ENCODE measurements around the gene BFAR. TPM values are rescaled to one million over a fixed set of nuclear protein-coding genes. Genes with fewer than 3 reads are reported as not detected.
"Not testable (repeated sequence)": the region's sequence is repeated elsewhere in the genome, so short reads cannot be mapped to it uniquely, and the experiment has no call there.

The BFAR gene
- total RNA-seq, 1 donor from 2014 or later = 63.4 TPM

DNA sequence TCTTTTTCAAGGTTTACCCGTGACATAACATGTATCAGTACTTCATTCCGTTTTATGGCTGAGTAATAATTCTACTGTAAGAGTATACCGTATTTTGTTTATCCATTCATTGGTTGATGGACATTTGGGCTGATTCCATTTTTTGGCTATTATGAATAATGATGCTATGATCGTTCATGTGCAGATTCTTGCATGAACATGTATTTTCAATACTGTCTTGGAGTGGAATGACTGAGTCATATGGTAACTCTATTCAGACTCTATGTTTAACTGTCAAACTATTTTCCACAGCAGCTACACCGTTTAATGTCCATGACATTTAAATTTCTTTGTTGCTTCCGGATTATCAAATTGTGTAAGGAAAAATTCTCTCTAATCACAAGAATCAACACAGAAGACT, 17.9 kb downstream of the BFAR start:
- Mint-ChIP-seq H3K4me1 (peaks cover 9% of the 10 kb centered on the region), H3K4me3 (no peak overlapping the region), H3K9me3 (no peaks in the 10 kb centered on the region), H3K36me3 (ENCODE audit: low read depth) (peaks cover 54% of the 10 kb centered on the region), H3K27me3 (no peaks in the 10 kb centered on the region), H3K27ac (peak overlapping the region; percentile 48)
- intact Hi-C loops (cut with micrococcal nuclease) = no loop called here
- DNase-seq = no peak

DNA sequence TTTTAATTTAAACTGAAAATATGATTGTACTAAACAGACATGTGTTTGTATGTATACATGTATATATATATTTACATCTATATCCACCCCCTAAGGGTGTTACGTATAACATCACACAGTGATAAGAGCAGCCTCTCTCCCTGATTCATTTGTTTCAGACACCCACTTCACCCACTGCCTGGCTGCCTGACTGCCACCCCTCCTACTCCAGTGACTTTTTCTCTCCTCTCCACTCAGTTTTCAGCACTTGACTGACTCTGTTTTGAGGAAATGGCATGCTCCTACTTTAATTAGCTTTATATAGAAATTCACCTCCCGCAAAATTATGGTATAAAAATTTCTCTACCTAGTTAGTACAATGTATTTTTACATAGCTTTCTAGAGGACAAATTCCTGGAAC, 20.0 kb downstream of the BFAR start:
- Mint-ChIP-seq H3K27ac (peak overlapping the region; percentile 60), H3K9me3 (no peaks in the 10 kb centered on the region), H3K4me3 (no peak overlapping the region), H3K27me3 (no peaks in the 10 kb centered on the region), H3K4me1 (peaks cover 9% of the 10 kb centered on the region), H3K36me3 (ENCODE audit: low read depth) (peaks cover 57% of the 10 kb centered on the region)
- intact Hi-C loops (cut with micrococcal nuclease) = no loop called here
- DNase-seq = no peak

DNA sequence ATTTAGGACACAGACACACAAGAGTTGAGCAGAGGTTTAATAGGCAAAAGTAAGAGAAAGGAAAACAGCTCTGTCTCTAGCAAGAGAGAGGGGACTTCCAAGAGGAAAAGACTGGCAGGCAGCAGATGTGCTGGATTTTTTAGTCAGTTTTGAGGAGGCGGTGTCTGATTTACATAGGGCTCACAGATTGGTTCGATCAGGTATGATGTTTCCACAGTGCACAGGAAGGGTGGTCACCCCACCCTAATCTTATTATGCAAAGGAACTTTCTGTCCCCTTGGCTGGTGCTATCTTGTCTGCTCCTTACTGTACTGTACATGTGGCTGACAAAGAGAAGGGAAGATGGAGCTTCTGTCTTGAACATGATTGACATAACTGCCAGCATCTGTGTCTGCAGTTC, 25.3 kb downstream of the BFAR start:
- H3K27me3 Mint-ChIP-seq = no peaks in the 10 kb centered on the region

DNA sequence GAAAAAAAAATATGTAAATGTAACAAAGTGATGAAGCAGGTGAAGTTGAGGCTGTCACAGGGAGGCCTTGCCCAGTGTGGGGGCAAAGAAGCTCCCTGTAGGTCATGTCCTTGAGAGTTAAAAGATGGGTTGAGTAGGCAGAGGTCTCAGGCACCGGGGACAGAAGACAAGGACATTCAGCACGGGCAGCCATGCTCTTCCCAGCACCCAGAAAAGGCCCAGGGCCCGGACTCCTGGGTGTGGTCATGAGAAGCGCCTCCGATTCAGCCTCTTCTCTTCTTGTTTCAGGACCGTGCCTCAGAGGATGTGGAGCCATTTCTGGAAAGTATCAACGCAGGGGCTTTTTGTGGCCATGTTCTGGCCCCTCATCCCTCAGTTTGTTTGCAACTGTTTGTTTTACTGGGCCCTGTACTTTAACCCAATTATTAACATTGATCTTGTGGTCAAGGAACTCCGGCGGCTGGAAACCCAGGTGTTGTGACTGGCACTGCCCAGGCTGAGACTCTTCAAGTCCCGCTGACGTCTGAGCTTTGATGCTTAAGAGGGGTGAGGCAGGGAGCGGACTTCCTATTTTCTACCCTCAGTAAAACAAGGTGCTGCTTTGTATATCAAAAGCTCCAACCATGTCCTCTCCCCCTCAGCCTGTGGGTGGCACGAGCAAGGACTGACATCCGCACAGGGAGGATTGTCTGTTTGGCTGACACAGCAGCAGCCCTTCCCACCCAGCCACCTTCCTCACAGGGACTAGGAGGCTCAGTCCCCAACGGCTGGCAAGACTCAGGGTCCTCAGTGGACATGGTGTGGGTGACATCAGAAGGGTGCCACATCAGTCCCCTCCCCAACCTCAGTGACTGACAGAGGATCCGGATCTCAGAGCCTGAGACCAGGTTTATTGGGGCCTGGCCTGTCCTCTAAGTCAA, 34.9 kb downstream of the BFAR start:
- H3K27me3 Mint-ChIP-seq = no peaks in the 10 kb centered on the region
- DNase-seq = no peak

More for the DNA sequence above, 25.3 kb downstream of the BFAR start:
- peak; percentile 58 for DNase-seq
- Mint-ChIP-seq H3K4me1 (peaks cover 6% of the 10 kb centered on the region), H3K9me3 (no peaks in the 10 kb centered on the region), H3K36me3 (ENCODE audit: low read depth) (peaks cover 46% of the 10 kb centered on the region), H3K4me3 (no peak overlapping the region), H3K27ac (peak overlapping the region; percentile 71)
- intact Hi-C loops (cut with micrococcal nuclease) = no loop called here

DNA sequence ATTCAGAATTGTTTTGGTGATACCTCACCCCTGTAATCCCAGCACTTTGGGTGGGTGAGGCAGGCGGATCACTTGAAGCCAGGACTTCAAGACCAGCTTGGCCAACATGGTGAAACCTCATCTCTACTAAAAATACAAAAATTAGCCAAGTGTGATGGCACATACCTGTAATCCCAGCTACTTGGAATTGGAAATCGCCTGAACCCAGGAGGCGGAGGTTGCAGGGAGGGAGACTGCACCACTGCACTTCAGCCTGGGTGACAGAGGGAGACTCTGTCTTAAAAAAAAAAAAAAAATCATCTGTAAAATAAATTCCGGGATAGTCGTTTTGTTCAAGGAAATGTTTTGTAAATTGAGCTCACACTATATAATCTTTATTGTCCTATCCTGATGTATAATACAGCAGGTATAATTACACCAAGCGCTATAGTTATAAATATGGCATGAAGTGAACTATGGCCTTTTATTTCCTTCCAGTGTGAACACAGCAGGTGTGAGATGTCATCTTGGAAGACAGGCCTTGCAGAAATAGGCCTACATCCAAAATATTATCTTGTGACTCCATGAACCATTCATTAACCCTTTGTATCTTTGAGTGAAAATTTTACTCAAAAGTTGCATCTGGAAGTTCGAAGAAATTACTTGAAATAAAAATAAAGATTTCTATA, 35.9 kb downstream of the BFAR start:
- Mint-ChIP-seq H3K9me3 (peaks cover 2% of the 10 kb centered on the region), H3K4me1 (peaks cover 4% of the 10 kb centered on the region), H3K27ac (no peak overlapping the region), H3K36me3 (ENCODE audit: low read depth) (peaks cover 54% of the 10 kb centered on the region), H3K4me3 (no peak overlapping the region), H3K27me3 (no peaks in the 10 kb centered on the region)
- intact Hi-C loops (cut with micrococcal nuclease) = no loop called here
- DNase-seq = no peak

More for the DNA sequence above, 34.9 kb downstream of the BFAR start:
- Mint-ChIP-seq H3K4me1 (peaks cover 3% of the 10 kb centered on the region), H3K36me3 (ENCODE audit: low read depth) (peaks cover 57% of the 10 kb centered on the region), H3K4me3 (no peak overlapping the region), H3K9me3 (no peaks in the 10 kb centered on the region), H3K27ac (no peak overlapping the region)
- intact Hi-C loops (cut with micrococcal nuclease) = no loop called here

DNA sequence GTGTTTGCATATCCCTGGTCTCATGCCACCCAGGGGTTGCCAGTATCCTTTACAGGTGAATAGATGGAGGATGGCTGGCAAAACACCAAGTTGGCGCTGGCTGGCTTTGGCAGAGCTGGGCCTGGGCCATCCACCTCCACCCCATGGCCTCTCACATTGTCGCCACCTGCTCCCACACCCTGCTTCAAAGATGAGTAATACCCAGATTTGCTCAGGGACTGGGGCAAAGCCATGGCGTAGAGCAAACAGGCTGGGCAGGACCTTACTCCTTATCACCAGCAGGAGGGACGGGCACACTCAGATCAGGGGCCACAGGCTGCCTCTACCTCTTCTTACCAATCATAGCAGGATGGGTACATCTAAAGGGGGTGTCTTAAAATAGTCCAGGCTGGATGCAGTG, 37.0 kb downstream of the BFAR start:
- Mint-ChIP-seq H3K4me3 (no peak overlapping the region), H3K36me3 (ENCODE audit: low read depth) (peaks cover 47% of the 10 kb centered on the region), H3K9me3 (peaks cover 7% of the 10 kb centered on the region), H3K27ac (no peak overlapping the region), H3K27me3 (no peaks in the 10 kb centered on the region), H3K4me1 (peaks cover 4% of the 10 kb centered on the region)
- no peak for DNase-seq
- intact Hi-C loops (cut with micrococcal nuclease) = no loop called here

DNA sequence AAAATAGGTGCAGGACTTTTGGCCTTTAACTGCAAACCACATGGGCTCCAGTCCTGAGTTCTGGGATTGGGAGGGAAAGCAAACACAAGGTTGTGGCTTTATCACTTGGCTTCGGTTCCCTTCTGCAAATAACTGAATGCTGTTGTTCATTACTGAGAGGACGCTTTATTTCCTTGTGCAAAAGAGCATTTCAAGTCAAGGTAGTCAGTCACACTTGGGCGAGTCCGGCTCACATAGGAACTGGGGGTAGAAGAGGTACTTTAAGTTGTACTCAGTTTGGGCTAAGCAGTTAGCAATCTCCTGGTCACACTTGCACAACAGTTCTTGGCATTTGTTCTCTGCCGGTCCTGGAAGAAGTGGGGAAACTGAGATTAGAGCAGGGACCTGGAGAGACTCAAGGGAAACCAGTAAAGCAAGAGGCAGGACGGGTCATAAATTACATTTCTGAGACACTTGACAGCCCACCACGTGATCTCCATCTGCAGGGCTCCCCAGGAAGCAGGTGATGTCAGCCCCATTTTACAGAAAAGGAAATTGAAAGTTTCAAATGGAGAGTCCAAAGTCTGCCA, 39.7 kb downstream of the BFAR start:
- peaks cover 7% of the 10 kb centered on the region for H3K9me3 Mint-ChIP-seq
- peaks cover 7% of the 10 kb centered on the region for H3K4me1 Mint-ChIP-seq
- H3K27me3 Mint-ChIP-seq = no peaks in the 10 kb centered on the region
- H3K27ac Mint-ChIP-seq = no peak overlapping the region
- intact Hi-C loops (cut with micrococcal nuclease) = no loop called here
- peaks cover 23% of the 10 kb centered on the region for H3K36me3 Mint-ChIP-seq (ENCODE audit: low read depth)
- no peak overlapping the region for H3K4me3 Mint-ChIP-seq
- peak; percentile 60 for DNase-seq

DNA sequence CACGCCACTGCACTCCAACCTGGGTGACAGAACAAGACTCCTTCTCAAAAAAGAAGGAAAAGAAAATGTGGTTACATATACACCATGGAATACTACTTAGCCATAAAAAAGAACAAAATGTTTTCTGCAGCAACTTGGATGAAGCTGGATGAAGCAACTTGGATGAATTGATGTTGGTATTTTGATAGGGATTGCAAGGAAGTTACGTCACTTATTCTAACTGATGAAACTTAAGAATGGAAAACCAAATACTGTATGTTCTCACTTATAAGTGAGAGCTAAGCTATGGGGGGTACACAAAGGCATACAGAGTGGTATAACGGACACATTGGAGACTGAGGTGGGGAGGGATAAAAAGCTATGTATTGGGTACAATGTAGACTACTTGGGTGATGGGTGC, 43.9 kb downstream of the BFAR start:
- H3K36me3 Mint-ChIP-seq (ENCODE audit: low read depth) = peaks cover 5% of the 10 kb centered on the region
- DNase-seq = no peak
- H3K27ac Mint-ChIP-seq = no peak overlapping the region
- no peak overlapping the region for H3K4me3 Mint-ChIP-seq
- H3K27me3 Mint-ChIP-seq = peaks cover 4% of the 10 kb centered on the region
- intact Hi-C loops (cut with micrococcal nuclease) = no loop called here
- H3K4me1 Mint-ChIP-seq = peaks cover 7% of the 10 kb centered on the region
- H3K9me3 Mint-ChIP-seq = peaks cover 11% of the 10 kb centered on the region

DNA sequence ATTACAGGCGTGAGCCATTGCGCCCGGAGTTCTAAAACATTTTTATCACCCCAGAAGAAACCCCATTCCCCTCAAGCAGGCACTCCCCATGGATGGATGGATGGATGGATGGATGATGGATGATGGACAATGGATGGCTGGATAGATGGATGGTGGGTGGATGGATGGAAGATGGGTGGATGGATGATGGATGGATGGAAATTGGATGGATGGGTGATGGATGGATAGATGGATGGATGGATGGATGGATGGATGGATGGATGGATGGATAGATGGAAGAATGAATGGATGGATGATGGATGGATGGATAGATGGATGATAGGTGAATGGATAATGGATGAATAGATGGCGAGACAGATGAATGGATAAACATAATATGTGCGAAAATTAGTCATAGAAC, 44.9 kb downstream of the BFAR start:
- H3K27me3 Mint-ChIP-seq = peaks cover 4% of the 10 kb centered on the region
- peaks cover 3% of the 10 kb centered on the region for H3K36me3 Mint-ChIP-seq (ENCODE audit: low read depth)
- DNase-seq = no peak
- intact Hi-C loops (cut with micrococcal nuclease) = no loop called here
- no peak overlapping the region for H3K4me3 Mint-ChIP-seq
- H3K9me3 Mint-ChIP-seq = peaks cover 11% of the 10 kb centered on the region
- H3K4me1 Mint-ChIP-seq = peaks cover 4% of the 10 kb centered on the region
- no peak overlapping the region for H3K27ac Mint-ChIP-seq

DNA sequence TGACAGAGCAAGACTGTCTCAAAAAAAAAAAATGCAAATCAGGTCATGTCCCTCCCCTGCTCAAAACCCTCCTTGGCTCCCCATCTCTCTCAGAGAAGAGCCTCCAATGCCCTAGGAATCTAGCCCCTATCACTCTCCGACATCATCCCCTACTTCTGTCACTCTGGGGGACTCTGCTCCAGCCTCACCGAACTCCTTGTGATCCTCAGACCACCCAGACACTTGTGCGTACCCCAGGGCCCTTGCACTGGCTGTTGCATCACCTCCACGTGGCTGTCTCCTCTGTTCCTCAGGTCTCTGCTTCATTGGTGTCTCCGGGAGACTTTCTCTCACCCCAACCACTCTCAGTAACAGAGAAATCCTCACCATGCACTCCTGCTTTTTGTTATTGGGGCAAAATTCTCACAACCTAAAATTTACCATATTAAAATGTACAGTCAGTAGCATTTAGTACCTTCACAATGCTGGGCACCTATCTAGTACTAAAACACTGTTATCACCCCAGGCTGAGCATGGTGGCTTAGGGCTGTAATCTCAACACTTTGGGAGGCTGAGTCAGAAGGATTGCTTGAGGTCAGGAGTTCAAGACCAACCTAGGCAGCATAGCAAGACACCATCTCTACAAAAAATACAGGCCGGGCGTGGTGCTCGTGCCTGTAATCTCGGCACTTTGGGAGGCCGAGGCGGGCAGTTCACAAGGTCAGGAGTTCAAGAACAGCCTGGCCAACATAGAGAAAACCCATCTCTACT, 46.2 kb downstream of the BFAR start:
- Mint-ChIP-seq H3K4me3 (no peak overlapping the region), H3K9me3 (peaks cover 7% of the 10 kb centered on the region), H3K27ac (no peak overlapping the region), H3K4me1 (peaks cover 3% of the 10 kb centered on the region), H3K27me3 (peaks cover 4% of the 10 kb centered on the region), H3K36me3 (ENCODE audit: low read depth) (peaks cover 2% of the 10 kb centered on the region)
- no peak for DNase-seq
- intact Hi-C loops (cut with micrococcal nuclease) = no loop called here

DNA sequence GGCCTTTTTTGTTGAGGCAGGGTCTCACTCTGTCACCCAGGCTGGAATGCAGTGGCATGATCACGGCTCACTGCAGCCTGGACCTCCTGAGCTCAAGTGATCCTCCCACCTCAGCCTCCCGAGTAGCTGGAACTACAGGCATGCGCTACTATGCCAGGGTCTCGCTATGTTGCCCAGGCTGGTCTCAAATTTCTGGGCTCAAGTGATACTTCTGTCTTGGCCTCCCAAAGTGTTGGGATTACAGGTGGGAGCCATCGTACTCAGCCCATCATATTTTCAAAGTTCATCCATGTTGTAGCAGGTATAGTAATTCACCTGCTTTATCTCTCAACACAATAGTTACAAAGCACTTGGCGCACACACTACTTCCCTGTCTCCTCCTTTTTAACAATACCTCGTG, 47.6 kb downstream of the BFAR start:
- DNase-seq; H3K27me3 Mint-ChIP-seq; H3K4me3 Mint-ChIP-seq; H3K4me1 Mint-ChIP-seq; H3K9me3 Mint-ChIP-seq; H3K36me3 Mint-ChIP-seq (ENCODE audit: low read depth); intact Hi-C loops (cut with micrococcal nuclease); H3K27ac Mint-ChIP-seq: not testable (repeated sequence)

DNA sequence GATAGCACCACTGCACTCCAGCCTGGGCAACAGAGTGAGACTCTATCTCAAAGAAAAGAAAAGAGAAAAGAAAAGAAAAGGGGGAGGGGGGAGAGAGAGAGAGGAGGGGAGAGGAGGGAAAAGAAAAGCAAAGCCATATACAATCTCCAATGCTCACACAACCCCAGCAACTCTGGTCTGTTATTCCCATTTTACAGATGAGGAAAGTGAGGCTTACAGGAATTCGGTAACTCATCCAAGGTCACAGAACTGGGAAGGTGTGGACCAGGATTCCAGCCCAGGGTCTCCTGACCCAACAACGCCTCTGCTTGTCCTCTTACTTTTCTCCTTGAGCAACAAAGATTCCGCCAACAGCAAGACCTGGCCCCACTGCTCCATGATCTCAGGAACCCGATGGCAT, 48.4 kb downstream of the BFAR start:
- Mint-ChIP-seq H3K4me3 (no peak overlapping the region), H3K27me3 (peaks cover 4% of the 10 kb centered on the region), H3K9me3 (peaks cover 4% of the 10 kb centered on the region), H3K36me3 (ENCODE audit: low read depth) (no peaks in the 10 kb centered on the region), H3K4me1 (no peaks in the 10 kb centered on the region), H3K27ac (no peak overlapping the region)
- DNase-seq = no peak
- intact Hi-C loops (cut with micrococcal nuclease) = no loop called here

DNA sequence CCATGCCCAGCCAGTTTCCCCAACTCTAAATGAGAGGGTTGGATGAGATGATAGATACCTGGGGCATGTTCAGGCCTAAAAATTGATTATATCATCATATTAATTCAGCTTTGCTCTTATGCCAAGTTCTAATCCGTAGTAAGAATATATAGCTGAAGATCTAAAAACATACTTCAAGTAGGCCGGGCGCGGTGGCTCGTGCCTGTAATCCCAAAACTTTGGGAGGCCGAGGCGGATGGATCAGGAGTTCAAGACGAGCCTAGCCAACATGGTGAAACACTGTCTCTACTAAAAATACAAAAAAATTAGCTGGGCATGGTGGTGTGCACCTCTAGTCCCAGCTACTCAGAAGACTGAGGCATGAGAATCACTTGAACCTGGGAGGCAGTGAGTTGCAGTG, 49.4 kb downstream of the BFAR start:
- H3K4me1 Mint-ChIP-seq = no peaks in the 10 kb centered on the region
- intact Hi-C loops (cut with micrococcal nuclease) = no loop called here
- H3K9me3 Mint-ChIP-seq = peaks cover 4% of the 10 kb centered on the region
- H3K27ac Mint-ChIP-seq = no peak overlapping the region
- peaks cover 4% of the 10 kb centered on the region for H3K27me3 Mint-ChIP-seq
- H3K36me3 Mint-ChIP-seq (ENCODE audit: low read depth) = no peaks in the 10 kb centered on the region
- DNase-seq = no peak
- H3K4me3 Mint-ChIP-seq = no peak overlapping the region

Data from activated CD4-positive, alpha-beta T cell treated with anti-CD3 and anti-CD28 coated beads, Interleukin-2, amount 10 ng/mL, durations not matched to agents 24 days and 14 days (primary cell).